ENCODE measurements around the gene MAGI2.

- TF ChIP-seq PATZ1 (CRISPR knock-in tag; IDR thresholded peaks at IDR 0.05; ENCODE audit: borderline replicate concordance) (no peak), ARNTL (CRISPR knock-in tag; IDR thresholded peaks at IDR 0.05; ENCODE audit: borderline replicate concordance, low read depth) (no peak), TSHZ2 (CRISPR knock-in tag; IDR thresholded peaks at IDR 0.05) (no peak), SNAI2 (CRISPR knock-in tag; IDR thresholded peaks at IDR 0.05) (no peak), TOX (CRISPR knock-in tag; IDR thresholded peaks at IDR 0.05; ENCODE audit: borderline replicate concordance) (no peak)
Measured at GRCh38 chr7:78716876-78717275, 736.6 kb downstream of the MAGI2 start.

Measured in SK-N-SH treated with all-trans-retinoic acid at 6 μM for 48 hours (cell line).